H1 (cell line): ENCODE measurements around the gene USP10. TPM values are rescaled to one million over a fixed set of nuclear protein-coding genes. Genes with fewer than 3 reads are reported as not detected.

Experiments used
- CTCF ChIA-PET: fragments of 300-600 bp; sonication (Branson Sonifier 250); formaldehyde crosslinking; loops from one replicate; lab custom pipeline; 2021; ENCODE audit not compliant: partially characterized antibody; lab: Charles Lee
- POLR2A ChIA-PET: fragments of 300-600 bp; sonication (Branson Sonifier 250); formaldehyde crosslinking; loops from one replicate; lab custom pipeline; 2021; ENCODE audit warnings: inconsistent platforms; ENCODE audit not compliant: partially characterized antibody; lab: Charles Lee
- DNase-seq, 2 experiments: peaks; one replicate each; pipeline versions ENCODE4 v3.0.0 to v3.0.0-alpha.2; 2010 to 2022; ENCODE audit warnings: low spot score in 2 of 2, low read depth in 1 of 2, mixed read lengths in 1 of 2
- FAIRE-seq: peaks from 2 replicates; lab custom pipeline; 2011; peaks lifted over from hg19 to GRCh38; lab: Jason Lieb, UNC
- H2AFZ ChIP-seq: 2 replicates; pipeline ENCODE4 v1.8.1; 2012; ENCODE audit warnings: low read length, inconsistent platforms
- H2AK5ac ChIP-seq: 2 replicates; pipeline ENCODE4 v1.6.1; 2013; ENCODE audit warnings: low read depth, low read length
- H2BK120ac ChIP-seq: replicated peaks from 2 replicates; pipeline ENCODE3; 2013; ENCODE audit warnings: low read depth, low read length, inconsistent platforms
- H2BK12ac ChIP-seq: 2 replicates; pipeline ENCODE4 v1.6.1; 2013; ENCODE audit warnings: low read depth, low read length
- H2BK15ac ChIP-seq: 2 replicates; pipeline ENCODE4 v1.6.1; 2013; ENCODE audit warnings: low read length
- H2BK20ac ChIP-seq: 2 replicates; pipeline ENCODE4 v1.6.1; 2013; ENCODE audit warnings: low read length
- H2BK5ac ChIP-seq: 2 replicates; pipeline ENCODE4 v1.6.1; 2013; ENCODE audit warnings: low read depth, low read length
- H3K14ac ChIP-seq: 2 replicates; pipeline ENCODE4 v1.6.1; 2013; ENCODE audit warnings: inconsistent platforms; ENCODE audit not compliant: insufficient read length
- H3K18ac ChIP-seq: 2 replicates; pipeline ENCODE4 v1.6.1; 2013; ENCODE audit warnings: low read length; ENCODE audit errors: extremely low read depth
- H3K23ac ChIP-seq: 2 replicates; pipeline ENCODE4 v1.6.1; 2013; ENCODE audit warnings: inconsistent platforms; ENCODE audit not compliant: insufficient read length
- H3K23me2 ChIP-seq: 2 replicates; pipeline ENCODE4 v1.6.1; 2013; ENCODE audit warnings: low read depth, low read length
- H3K27ac ChIP-seq: 2 replicates; pipeline ENCODE4 v1.6.1; 2011; ENCODE audit warnings: low read depth, low read length, inconsistent platforms
- H3K27me3 ChIP-seq, 4 experiments: replicated peaks in 1 of 4; 1 replicate in 1 of 4; 2 replicates in 3 of 4; pipeline versions ENCODE4 v1.6.1 to v1.8.1; 2011 to 2013; ENCODE audit warnings: low read length in 3 of 4, mild to moderate bottlenecking in 3 of 4, inconsistent platforms in 2 of 4, mixed read lengths in 2 of 4, moderate library complexity in 1 of 4; ENCODE audit not compliant: control insufficient read depth in 3 of 4, insufficient read depth in 3 of 4; ENCODE audit errors: extremely low read depth in 1 of 4
- H3K36me3 ChIP-seq, 4 experiments: 2 replicates each; pipeline versions ENCODE4 v1.6.1 to v1.8.1; 2011 to 2013; ENCODE audit warnings: mild to moderate bottlenecking in 4 of 4, low read length in 3 of 4, moderate library complexity in 2 of 4, control low read depth in 1 of 4, inconsistent platforms in 1 of 4; ENCODE audit not compliant: insufficient read depth in 4 of 4, control insufficient read depth in 2 of 4
- H3K4ac ChIP-seq: replicated peaks from 2 replicates; pipeline ENCODE3; 2013; ENCODE audit warnings: low read length, low read depth, mixed read lengths, inconsistent platforms; ENCODE audit not compliant: insufficient read length
- H3K4me1 ChIP-seq, 4 experiments: replicated peaks in 1 of 4; 1 replicate in 1 of 4; 2 replicates in 3 of 4; pipeline versions ENCODE4 v1.6.1 to v1.8.1; 2011 to 2013; ENCODE audit warnings: low read length in 3 of 4, inconsistent platforms in 2 of 4, mixed read lengths in 1 of 4; ENCODE audit not compliant: insufficient read depth in 4 of 4, control insufficient read depth in 3 of 4
- H3K4me2 ChIP-seq, 2 experiments: 2 replicates each; pipeline versions ENCODE4 v1.6.1 to v1.8.1; 2011 to 2013; ENCODE audit warnings: low read depth in 2 of 2, low read length in 2 of 2, control low read depth in 1 of 2, inconsistent platforms in 1 of 2, mild to moderate bottlenecking in 1 of 2; ENCODE audit not compliant: insufficient read depth in 1 of 2
- H3K4me3 ChIP-seq, 4 experiments: fragments of 200-600, 300-600 bp in 1 of 4; sonication (generic), shearing (Covaris generic), sonication (Bioruptor Twin) in 1 of 4; 2 replicates each; pipeline versions ENCODE4 v1.5.1 to v1.8.1; 2011 to 2016; ENCODE audit warnings: low read length in 4 of 4, low read depth in 3 of 4, control low read depth in 2 of 4, inconsistent platforms in 2 of 4, mild to moderate bottlenecking in 2 of 4, mixed read lengths in 1 of 4, moderate library complexity in 1 of 4; ENCODE audit not compliant: insufficient read depth in 2 of 4; ENCODE audit errors: extremely low read depth in 1 of 4
- H3K56ac ChIP-seq: replicated peaks from 2 replicates; pipeline ENCODE3; 2013; ENCODE audit warnings: low read depth, mild to moderate bottlenecking, mixed read lengths, low read length, inconsistent platforms; ENCODE audit not compliant: insufficient read length
- H3K79me1 ChIP-seq: 2 replicates; pipeline ENCODE4 v1.6.1; 2013; ENCODE audit warnings: low read depth, low read length, control low read depth
- H3K79me2 ChIP-seq, 2 experiments: 2 replicates each; pipeline versions ENCODE4 v1.6.1 to v1.8.1; 2012 to 2013; ENCODE audit warnings: low read length in 2 of 2, mild to moderate bottlenecking in 2 of 2, inconsistent platforms in 1 of 2; ENCODE audit not compliant: insufficient read depth in 2 of 2, control insufficient read depth in 1 of 2
- H3K9ac ChIP-seq, 4 experiments: replicated peaks in 1 of 4; 1 replicate in 1 of 4; 2 replicates in 3 of 4; pipeline versions ENCODE4 v1.6.1 to v1.8.1; 2011 to 2013; ENCODE audit warnings: low read depth in 3 of 4, low read length in 3 of 4, control low read depth in 2 of 4, mild to moderate bottlenecking in 2 of 4, moderate library complexity in 2 of 4, inconsistent platforms in 1 of 4; ENCODE audit errors: extremely low read depth in 1 of 4
- H3K9me3 ChIP-seq, 2 experiments: 2 replicates each; pipeline versions ENCODE4 v1.6.1 to v1.8.1; 2012 to 2013; ENCODE audit warnings: mild to moderate bottlenecking in 2 of 2, moderate library complexity in 2 of 2, control low read depth in 1 of 2, inconsistent platforms in 1 of 2, low read depth in 1 of 2, low read length in 1 of 2, mixed read lengths in 1 of 2; ENCODE audit not compliant: insufficient read depth in 2 of 2
- H4K20me1 ChIP-seq, 2 experiments: replicated peaks in 1 of 2; 2 replicates each; pipeline versions ENCODE3 to v1.8.1; 2011 to 2013; ENCODE audit warnings: inconsistent platforms in 2 of 2, low read length in 2 of 2, mild to moderate bottlenecking in 1 of 2; ENCODE audit not compliant: insufficient read depth in 2 of 2, control insufficient read depth in 1 of 2
- H4K5ac ChIP-seq: 2 replicates; pipeline ENCODE4 v1.6.1; 2013; ENCODE audit warnings: low read length, low read depth, mixed read lengths, inconsistent platforms; ENCODE audit not compliant: insufficient read length
- H4K8ac ChIP-seq: 2 replicates; pipeline ENCODE4 v1.8.0; 2013; ENCODE audit warnings: mild to moderate bottlenecking, moderate library complexity, low read length, inconsistent platforms; ENCODE audit not compliant: insufficient read depth; ENCODE audit errors: extremely low read depth
- H4K91ac ChIP-seq: replicated peaks from 2 replicates; pipeline ENCODE3; 2013; ENCODE audit warnings: low read length, mixed read lengths, inconsistent platforms; ENCODE audit not compliant: insufficient read length
- CTBP2 ChIP-seq: IDR thresholded peaks from 2 replicates; pipeline ENCODE4 v1.7.0; 2011; ENCODE audit warnings: borderline replicate concordance, mild to moderate bottlenecking, moderate library complexity, mixed read lengths, low read length; ENCODE audit not compliant: insufficient read depth, insufficient read length
- POU5F1 ChIP-seq: IDR thresholded peaks from 2 replicates; pipeline ENCODE4 v1.6.1; 2011; ENCODE audit warnings: low read depth, mild to moderate bottlenecking, low read length, moderate library complexity
- WGBS, 2 experiments: shearing (Covaris generic) in 1 of 2; methylation state at CpG; one replicate each; pipeline versions ENCODE4 v1.1.6 to v1.1.7; 2013 to 2015; ENCODE audit warnings: low lambda C conversion rate in 2 of 2, mixed read lengths in 2 of 2, inconsistent platforms in 1 of 2, low coverage in 1 of 2, missing lambda C conversion rate in 1 of 2; ENCODE audit not compliant: insufficient replicate concordance in 2 of 2, insufficient coverage in 1 of 2, insufficient read length in 1 of 2; ENCODE audit errors: extremely low coverage in 1 of 2, missing lambda C conversion rate in 1 of 2; 5-methylcytosine and 5-hydroxymethylcytosine counted together
- polyA plus RNA-seq, 7 experiments: library from polyadenylated mRNA; depleted of rRNA in 3 of 7; stranded (reverse) in 5 of 7; unstranded in 2 of 7; fragments of >200 nt in 5 of 7; fragments of 200-250 nt in 2 of 7; gene quantifications; 1 replicate in 5 of 7; 2 replicates in 1 of 7; 4 replicates in 1 of 7; pipeline versions ENCODE4 v1.2.1 to v1.2.3, GENCODE V29; 2011 to 2013; ENCODE audit warnings: missing spikeins in 2 of 7, mixed read lengths in 2 of 7
- total RNA-seq: library from RNA; stranded (reverse); fragmentation: NEBNext Ultra II Directional; extraction: Animal tissue kit (Norgen Biotek cat#: 25700); gene quantifications from 2 replicates; pipeline ENCODE4 v1.2.1, GENCODE V29; 2021

The USP10 gene
- total and polyA plus RNA-seq, 2 of the 8 experiments (the other 6 are each of a cell fraction or from before 2014, with no cell fraction given): 171 to 195 TPM

DNA sequence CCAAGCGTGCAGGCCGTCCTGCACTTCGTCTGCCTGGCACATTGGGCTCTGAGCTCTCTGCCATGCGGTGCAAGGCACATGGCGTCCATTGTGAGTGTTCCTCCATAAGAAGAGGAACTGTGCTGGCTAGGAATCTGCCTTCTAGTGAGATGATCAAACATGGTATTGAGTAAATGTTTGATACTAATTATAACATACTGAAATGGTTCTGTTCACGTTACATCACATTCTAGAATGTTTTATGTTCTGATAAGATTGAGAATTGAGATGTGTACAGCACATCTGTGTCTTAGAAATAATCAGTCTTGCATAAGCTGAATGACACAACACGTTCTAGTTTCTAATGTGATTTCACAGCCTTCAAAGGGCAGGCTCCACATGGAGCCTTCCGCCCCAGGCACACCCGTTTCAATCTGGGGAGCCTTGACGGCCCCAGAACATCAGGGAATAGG, 42.9 kb downstream of the USP10 start:
- Histone ChIP-seq H2BK15ac (no peak overlapping the region), H2AK5ac (0 out of 2 replicates have a peak overlapping the region, but pooled peaks have one; percentile 30), H3K14ac (no peak overlapping the region), H4K20me1 (peaks cover 26 to 31% of the 10 kb centered on the region in 2 experiments), H2BK12ac (no peak overlapping the region), H2BK5ac (peak overlapping the region; percentile 45; the same call in 1 of the 2 replicates), H4K5ac (no peak overlapping the region), H4K91ac (no peak overlapping the region), H3K27ac (no peak overlapping the region), H3K4me2 (no peak overlapping the region), H2BK20ac (no peak overlapping the region), H3K4me3 (no peak overlapping the region), H3K23me2 (no peaks in the 10 kb centered on the region), H3K36me3 (peaks cover 0 to 17% (median 10%) of the 10 kb centered on the region in 4 experiments; a peak in 5 of 8 replicates), H3K79me2 (peaks cover 7 to 92% of the 10 kb centered on the region in 2 experiments), H3K56ac (no peak overlapping the region), H3K9me3 (no peaks in the 10 kb centered on the region), H3K4me1 (peaks cover 0 to 5% (median under 1%) of the 10 kb centered on the region in 4 experiments; a peak in 2 of 7 replicates), H3K27me3 (no peaks in the 10 kb centered on the region), H3K23ac (no peak overlapping the region), H2AFZ (no peak overlapping the region), H3K18ac (no peak overlapping the region), H2BK120ac (no peak overlapping the region), H3K9ac (no peak overlapping the region), H3K4ac (no peak overlapping the region), H3K79me1 (peaks cover 9% of the 10 kb centered on the region; the same call in 1 of the 2 replicates), H4K8ac (no peak overlapping the region)
- DNase-seq (no peak), FAIRE-seq (no peak)
- WGBS, 2 experiments: 90% methylated on average over 10 of the region's 10 CpGs; no CpG with 5 or more reads in 1 of the 2 experiments
- ChIA-PET CTCF (interaction anchor here (0.7 to 13.2 kb wide), 9 partner anchors 11 to 236 kb away, joined by 3 to 137 read pairs (median 5); no protein-coding TSS in a partner anchor), POLR2A (interaction anchor here (0.6 to 1.7 kb wide), 2 partner anchors 12 to 94 kb away, joined by 3 to 4 read pairs; no protein-coding TSS in a partner anchor)
- no peak for TF ChIP-seq POU5F1
- TF ChIP-seq CTBP2: no peak
